Right cardiac atrium (tissue), 5 donors: Measurements from ENCODE around the gene OR6X1. TPM values are rescaled to one million over a fixed set of nuclear protein-coding genes. Genes with fewer than 3 reads are reported as not detected.

Experiments used
- ATAC-seq, 2 donors: fragments of 200-7000 bp; cut with Tn5 transposase; one replicate each; pipeline versions ENCODE4 v1.8.0 to v1.9.1; 2020; ENCODE audit warnings: moderate library complexity in 2 of 2, mild to moderate bottlenecking in 1 of 2
- DNase-seq, 3 donors: peaks; one replicate each; pipeline ENCODE4 v3.0.0-alpha.2; 2020
- H3K27ac ChIP-seq: one replicate; pipeline ENCODE4 v1.5.1; 2013; ENCODE audit warnings: mild to moderate bottlenecking, low read length, control low read depth, moderate library complexity
- H3K27me3 ChIP-seq: one replicate; pipeline ENCODE4 v1.6.1; 2013; ENCODE audit not compliant: control insufficient read depth, insufficient read depth
- H3K4me1 ChIP-seq: one replicate; pipeline ENCODE4 v1.6.1; 2013; ENCODE audit warnings: low read length; ENCODE audit not compliant: control insufficient read depth, insufficient read depth
- H3K4me3 ChIP-seq: one replicate; pipeline ENCODE4 v1.5.1; 2013; ENCODE audit warnings: low read length, control low read depth
- H3K9me3 ChIP-seq: one replicate; pipeline ENCODE4 v1.6.1; 2013; ENCODE audit warnings: low read length; ENCODE audit not compliant: control insufficient read depth
- WGBS: extraction: QIAGEN DNeasy Blood & Tissue Kit; methylation state at CpG from one replicate; pipeline ENCODE4 v1.1.7; 2013; 5-methylcytosine and 5-hydroxymethylcytosine counted together
- intact Hi-C, 4 donors: fragments of 100-400 bp; cut with DNase I; formaldehyde crosslinking; loops; one replicate each; pipeline versions ENCODE4 v1.11.0 to v1.14.0; 2022 to 2023
- long read RNA-seq, 4 donors: library from polyadenylated mRNA; unstranded; transcript quantifications; one replicate each; pipeline ENCODE4 v2.0.0, GENCODE V29; 2020 to 2021
- polyA plus RNA-seq: library from polyadenylated mRNA; stranded (reverse); fragments of 200-250 nt; gene quantifications from one replicate; pipeline ENCODE4 v1.2.3, GENCODE V29; 2013
- total RNA-seq, 4 donors: library from RNA; stranded (reverse); fragmentation: NEBNext Ultra II Directional; extraction: Animal tissue kit (Norgen Biotek cat#: 25700); gene quantifications; one replicate each; pipeline ENCODE4 v1.2.1, GENCODE V29; 2021
- donor health status: healthy with polysubstance abuse.
- donor health status: DM: no; HTN: yes; CAD: no.
- donor health status: DM: no; HTN: no; CAD: no.
- donor health status: DM: no; HTN: yes; CAD: no; lungs with severe emphysema.
- donor health status: DM: yes; HTN: yes; CAD: no.

The OR6X1 gene
- total RNA-seq, result not detected
- polyA plus RNA-seq, result not detected
- long read RNA-seq, donor 1, result 0 reads
- long read RNA-seq, donor 2, result 0 reads
- long read RNA-seq, donor 3, result 0 reads
- long read RNA-seq, donor 4, result 0 reads

GRCh38 chr11:123754101-123754568, at the start of gene OR6X1:
TSS of gene OR6X1 (minus strand) at chr11:123754518. CDS start at chr11:123754518, 0 bp downstream.
- WGBS, result 88% methylated on average over 3 of the region's 3 CpGs
- Histone ChIP-seq H3K9me3 (no peaks in the 10 kb centered on the region), H3K4me3 (no peak within 1 kb of the TSS), H3K27ac (no peak within 1 kb of the TSS), H3K4me1 (no peaks in the 10 kb centered on the region), H3K27me3 (no peaks in the 10 kb centered on the region)
- no peak for DNase-seq
- intact Hi-C loops, result no loop called here
- ATAC-seq, result no peak

- ATAC-seq (no peak), DNase-seq (no peak)
- WGBS, result 0% methylated on average over 1 of the region's 1 CpG
- Histone ChIP-seq H3K27ac (no peak overlapping the region), H3K4me3 (no peak overlapping the region), H3K9me3 (no peaks in the 10 kb centered on the region), H3K4me1 (peaks cover 1% of the 10 kb centered on the region), H3K27me3 (no peaks in the 10 kb centered on the region)
- intact Hi-C loops, result no loop called here
Observed at GRCh38 chr11:123801765-123802164, 47.4 kb upstream of the OR6X1 start.

GRCh38 chr11:123800036-123800435, 45.7 kb upstream of the OR6X1 start:
- Histone ChIP-seq H3K27ac (no peak overlapping the region), H3K27me3 (no peaks in the 10 kb centered on the region), H3K4me3 (no peak overlapping the region), H3K9me3 (no peaks in the 10 kb centered on the region), H3K4me1 (peaks cover 1% of the 10 kb centered on the region)
- no peak for ATAC-seq
- no peak for DNase-seq
- 62% methylated on average over 3 of the region's 3 CpGs for WGBS
- intact Hi-C loops, result no loop called here

- DNase-seq (no peak), ATAC-seq (no peak)
- Histone ChIP-seq H3K9me3 (no peaks in the 10 kb centered on the region), H3K27me3 (no peaks in the 10 kb centered on the region), H3K4me3 (no peak overlapping the region), H3K27ac (no peak overlapping the region), H3K4me1 (peaks cover 1% of the 10 kb centered on the region)
- intact Hi-C loops, result no loop called here
- 74% methylated on average over 4 of the region's 4 CpGs for WGBS
Observed at GRCh38 chr11:123799438-123799837, 45.1 kb upstream of the OR6X1 start.

- Histone ChIP-seq H3K27ac (no peak overlapping the region), H3K4me1 (peaks cover 1% of the 10 kb centered on the region), H3K4me3 (no peak overlapping the region), H3K9me3 (no peaks in the 10 kb centered on the region), H3K27me3 (no peaks in the 10 kb centered on the region)
- no peak for DNase-seq
- 74% methylated on average over 5 of the region's 5 CpGs for WGBS
- ATAC-seq, result peak in 1 of 2 donors; percentile 42
- intact Hi-C loops, result no loop called here
Observed at GRCh38 chr11:123798513-123799252, 44.4 kb upstream of the OR6X1 start.

- intact Hi-C loops, result no loop called here
- ATAC-seq, result peak; percentile 62 to 82
- H3K4me1 ChIP-seq, result peaks cover 1% of the 10 kb centered on the region
- no peak overlapping the region for H3K27ac ChIP-seq
- no peaks in the 10 kb centered on the region for H3K9me3 ChIP-seq
- no peaks in the 10 kb centered on the region for H3K27me3 ChIP-seq
- 29% methylated on average over 4 of the region's 4 CpGs for WGBS
- H3K4me3 ChIP-seq, result no peak overlapping the region
- no peak for DNase-seq
Observed at GRCh38 chr11:123798079-123798478, 43.8 kb upstream of the OR6X1 start.

- Histone ChIP-seq H3K9me3 (no peaks in the 10 kb centered on the region), H3K4me1 (peaks cover 1% of the 10 kb centered on the region), H3K27ac (no peak overlapping the region), H3K27me3 (no peaks in the 10 kb centered on the region), H3K4me3 (no peak overlapping the region)
- WGBS, result 32% methylated on average over 10 of the region's 10 CpGs
- DNase-seq (no peak), ATAC-seq (peak; percentile 41 to 60)
- intact Hi-C loops, result no loop called here
Observed at GRCh38 chr11:123797541-123797940, 43.2 kb upstream of the OR6X1 start.

GRCh38 chr11:123797114-123797513, 42.8 kb upstream of the OR6X1 start:
- intact Hi-C loops, result no loop called here
- no peaks in the 10 kb centered on the region for H3K27me3 ChIP-seq
- H3K9me3 ChIP-seq, result no peaks in the 10 kb centered on the region
- H3K27ac ChIP-seq, result no peak overlapping the region
- ATAC-seq (peak; percentile 19 to 39), DNase-seq (no peak)
- H3K4me3 ChIP-seq, result no peak overlapping the region
- H3K4me1 ChIP-seq, result peaks cover 1% of the 10 kb centered on the region
- WGBS, result 63% methylated on average over 4 of the region's 4 CpGs

- intact Hi-C loops, result no loop called here
Observed at GRCh38 chr11:123796226-123796625, 41.9 kb upstream of the OR6X1 start.

GRCh38 chr11:123783536-123783935, 29.2 kb upstream of the OR6X1 start:
- WGBS, result 71% methylated on average over 1 of the region's 1 CpG
- no peak overlapping the region for H3K27ac ChIP-seq
- H3K27me3 ChIP-seq, result no peaks in the 10 kb centered on the region
- H3K4me3 ChIP-seq, result no peak overlapping the region
- no peak for DNase-seq
- no peak for ATAC-seq
- H3K4me1 ChIP-seq, result no peaks in the 10 kb centered on the region
- H3K9me3 ChIP-seq, result no peaks in the 10 kb centered on the region
- intact Hi-C loops, result no loop called here

More at GRCh38 chr11:123796226-123796625, 41.9 kb upstream of the OR6X1 start:
- ATAC-seq, result no peak
- H3K27ac ChIP-seq, result no peak overlapping the region
- H3K9me3 ChIP-seq, result no peaks in the 10 kb centered on the region
- H3K4me1 ChIP-seq, result peaks cover 1% of the 10 kb centered on the region
- 96% methylated on average over 1 of the region's 1 CpG for WGBS
- H3K4me3 ChIP-seq, result no peak overlapping the region
- H3K27me3 ChIP-seq, result no peaks in the 10 kb centered on the region
- no peak for DNase-seq

- no peak for DNase-seq
- H3K4me1 ChIP-seq, result no peaks in the 10 kb centered on the region
- no peak overlapping the region for H3K27ac ChIP-seq
- no peak for ATAC-seq
- 71% methylated on average over 1 of the region's 1 CpG for WGBS
- no peaks in the 10 kb centered on the region for H3K27me3 ChIP-seq
- intact Hi-C loops, result no loop called here
- no peaks in the 10 kb centered on the region for H3K9me3 ChIP-seq
- H3K4me3 ChIP-seq, result no peak overlapping the region
Observed at GRCh38 chr11:123778511-123778910, 24.2 kb upstream of the OR6X1 start.
